ENCODE data around the gene SPTBN4.
A peak's percentile ranks its signal among the peaks of the same experiment; 100 is the strongest.
"Not testable (repeated sequence)": the region's sequence is repeated elsewhere in the genome, so short reads cannot be mapped to it uniquely, and the experiment has no call there.

Gene SPTBN4

GRCh38 chr19:40466985-40467734 is at the start of gene SPTBN4:
TSS of gene SPTBN4 (plus strand) at chr19:40467001. CDS start at chr19:40472622, 5,621 bp downstream.
- no peak for DNase-seq

DNA sequence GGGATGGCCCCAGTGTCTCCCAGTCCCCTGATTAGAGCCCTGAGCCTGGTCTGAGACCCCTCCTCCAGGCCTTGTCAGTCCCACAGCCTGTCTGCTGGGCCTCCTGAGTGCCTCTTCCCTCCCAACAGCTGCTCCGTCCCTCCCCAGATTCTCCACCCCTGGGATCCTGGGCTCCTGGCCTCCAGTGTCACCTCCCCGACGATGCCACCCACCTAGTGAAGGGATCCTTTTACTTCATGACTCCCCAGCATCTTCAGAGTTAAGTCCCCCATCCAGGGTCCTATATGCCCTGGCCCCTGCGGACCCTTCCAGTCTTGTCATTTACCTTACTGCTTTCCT is 49.2 kb upstream of the SPTBN4 start:
- DNase-seq, result no peak

DNA sequence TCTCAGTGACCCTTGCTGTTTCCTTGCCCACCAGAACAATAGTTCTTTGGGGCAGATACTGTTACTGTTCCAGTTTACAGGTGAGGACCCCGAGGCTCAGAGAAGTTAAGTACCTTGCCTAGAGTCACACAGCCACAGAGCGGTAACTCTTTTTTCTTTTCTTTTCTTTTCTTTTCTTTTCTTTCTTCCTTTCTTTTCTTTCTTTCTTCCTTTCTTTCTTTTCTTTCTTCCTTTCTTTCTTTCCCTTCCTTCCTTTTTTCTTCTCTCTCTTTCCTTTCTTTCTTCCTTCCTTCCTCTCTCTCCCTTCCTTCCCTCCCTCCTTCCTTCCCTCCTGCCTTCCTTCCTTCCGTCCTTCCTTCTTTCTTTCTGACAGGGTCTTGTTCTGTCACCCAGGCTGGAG is 48.8 kb upstream of the SPTBN4 start:
- no peak for DNase-seq

DNA sequence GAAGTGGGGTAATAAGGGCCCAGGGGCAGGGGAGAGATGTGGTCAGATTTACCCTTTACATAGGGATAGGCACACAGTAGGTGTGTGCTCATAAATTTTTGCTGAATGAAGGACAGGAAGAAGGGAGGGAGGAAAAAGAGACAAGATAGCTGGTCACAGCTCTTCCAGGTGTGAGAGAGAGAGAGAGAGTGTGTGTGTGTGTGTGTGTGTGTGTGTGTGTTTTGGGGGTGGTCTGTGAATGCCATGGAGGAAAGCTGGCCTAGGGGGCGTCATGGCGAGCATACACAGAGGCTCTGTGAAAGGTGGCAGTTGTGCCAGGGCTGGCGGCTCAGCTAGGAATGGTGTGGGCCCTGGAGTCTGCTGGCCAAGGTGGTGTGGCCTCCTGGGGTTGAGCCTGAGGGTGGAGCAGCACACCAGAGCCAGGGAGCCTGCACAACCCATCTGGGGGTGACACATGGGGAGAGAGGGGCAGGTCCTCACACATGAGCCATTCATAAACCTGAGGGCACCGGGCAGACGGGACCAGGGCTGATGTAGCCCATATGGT is 47.7 kb upstream of the SPTBN4 start:
- DNase-seq, result no peak

DNA sequence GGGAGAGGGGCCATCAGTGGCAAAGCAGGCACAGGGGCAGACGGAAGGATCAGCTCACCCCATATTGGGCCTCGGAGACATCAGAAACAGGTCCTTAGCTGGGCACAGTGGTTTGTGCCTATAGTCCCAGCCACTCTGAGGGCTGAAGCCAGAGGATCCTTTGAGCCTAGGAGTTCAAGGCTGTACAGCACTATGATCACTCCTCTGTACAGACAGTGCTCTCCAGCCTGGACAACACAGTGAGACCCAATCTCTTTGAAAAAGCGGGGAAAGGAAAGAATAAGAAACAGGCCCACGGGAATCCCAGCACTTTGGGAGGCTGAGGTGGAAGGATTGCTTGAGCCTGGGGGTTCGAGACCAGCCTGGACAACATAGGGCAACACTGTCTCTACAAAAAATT is 47.0 kb upstream of the SPTBN4 start:
- DNase-seq, result no peak

DNA sequence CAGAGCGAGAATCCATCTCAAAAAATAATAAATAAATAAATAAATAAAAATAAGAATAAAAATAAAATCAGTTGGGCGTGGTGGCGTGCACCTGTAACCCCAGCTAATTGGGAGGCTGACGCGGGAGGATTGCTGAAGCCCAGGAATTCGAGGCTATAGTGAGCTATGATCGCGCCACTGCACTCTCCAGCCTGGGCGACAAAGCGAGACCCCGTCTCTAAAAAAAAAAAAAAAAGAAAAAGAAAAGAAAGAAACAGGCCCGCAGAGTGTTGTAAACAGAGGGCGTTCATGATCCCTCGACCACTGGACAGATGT is 46.4 kb upstream of the SPTBN4 start:
- DNase-seq, result no peak

GRCh38 chr19:40420766-40421765 is 45.7 kb upstream of the SPTBN4 start:
- DNase-seq, result peak; percentile 56

GRCh38 chr19:40421993-40422747 is 44.6 kb upstream of the SPTBN4 start:
- no peak for DNase-seq

DNA sequence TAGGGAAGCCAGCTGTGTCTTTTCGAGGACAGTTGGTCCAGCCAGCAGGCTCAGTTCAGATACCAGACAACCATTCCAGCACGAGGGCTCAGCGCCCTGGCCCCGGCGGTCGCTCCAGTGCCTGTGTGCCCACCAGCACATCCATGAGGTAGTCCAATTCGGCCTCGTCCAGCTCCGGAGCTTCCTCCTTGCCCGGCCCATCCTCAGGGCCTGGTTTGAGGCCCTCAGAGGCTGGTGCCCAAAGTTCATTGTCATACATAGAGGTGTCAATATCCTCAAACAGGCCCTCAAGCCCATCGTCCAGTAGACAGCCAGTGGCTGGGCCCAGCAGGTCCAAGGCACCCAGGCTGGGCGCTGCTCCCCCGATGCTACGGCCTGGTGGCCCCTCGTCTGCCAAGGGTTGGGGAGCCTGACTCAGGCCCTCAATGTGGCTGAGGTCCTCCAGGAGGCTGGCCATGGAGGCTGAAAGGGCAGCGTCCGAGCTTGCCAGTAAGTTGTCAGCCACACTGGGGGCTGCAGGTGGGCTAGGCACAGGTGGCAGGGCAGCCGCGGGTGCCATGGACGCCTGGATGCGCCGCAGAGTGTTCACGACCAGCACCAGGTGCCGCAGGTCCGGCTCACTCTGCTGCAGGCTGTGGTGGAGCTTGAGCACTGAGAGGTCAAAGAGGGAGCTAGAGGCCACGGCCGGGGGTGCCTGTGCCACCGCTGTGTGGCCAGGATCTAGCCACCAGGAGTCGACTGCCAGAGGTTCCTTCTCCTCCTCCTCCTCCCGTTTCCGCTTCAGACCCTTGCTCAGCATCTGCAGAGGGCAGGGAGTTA is 43.8 kb upstream of the SPTBN4 start:
- no peak for DNase-seq

GRCh38 chr19:40423938-40424337 is 42.9 kb upstream of the SPTBN4 start:
- no peak for DNase-seq

GRCh38 chr19:40424637-40425449 is 42.0 kb upstream of the SPTBN4 start:
- DNase-seq, result no peak

DNA sequence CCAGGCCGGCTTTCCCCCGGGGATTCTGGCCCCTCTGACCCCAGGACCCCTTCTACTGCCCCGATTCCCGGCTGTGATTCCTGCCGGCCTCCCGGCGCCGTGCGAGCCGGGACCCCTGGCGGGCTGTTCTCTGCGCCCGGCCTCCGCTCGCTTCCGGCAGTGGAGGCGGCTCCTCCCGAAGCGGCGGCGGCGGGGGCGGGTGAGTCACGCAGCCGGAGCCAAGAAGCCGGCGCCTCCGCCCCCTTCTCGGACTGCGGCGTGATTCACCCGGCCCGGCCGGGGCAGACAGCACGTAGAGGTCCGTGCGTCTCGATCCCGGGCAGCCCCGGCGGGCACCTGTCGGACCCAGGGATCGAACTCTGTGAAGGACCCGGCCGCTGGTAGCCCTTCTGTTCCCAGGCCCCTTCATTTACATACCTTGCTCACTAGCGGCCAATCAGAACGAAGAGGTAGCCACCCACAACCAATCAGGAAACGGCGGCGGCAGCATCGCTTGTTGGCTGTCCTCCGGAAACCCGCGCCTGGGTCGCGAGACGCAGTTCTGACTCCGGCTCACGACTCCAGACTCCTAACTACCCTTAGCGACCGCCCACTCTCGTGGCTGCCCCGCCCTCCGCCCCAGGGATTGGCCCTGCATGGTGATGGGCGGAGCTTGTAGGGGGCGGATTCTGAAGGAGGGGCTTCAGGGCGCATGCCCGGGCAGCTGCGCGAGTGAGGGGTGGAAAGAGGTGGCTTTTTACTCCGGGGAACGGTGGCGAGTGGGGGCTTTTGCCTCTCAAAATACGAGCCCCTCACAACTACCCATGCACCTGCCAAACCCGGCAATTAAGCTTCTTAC is 41.1 kb upstream of the SPTBN4 start, which contains the start of gene SERTAD1:
Gene SERTAD1, minus strand, starts transcription at position 543 of the 838 bp plus-strand sequence. CDS start 2,446 bp downstream, outside the sequence.
- DNase-seq, result peak; percentile 99

DNA sequence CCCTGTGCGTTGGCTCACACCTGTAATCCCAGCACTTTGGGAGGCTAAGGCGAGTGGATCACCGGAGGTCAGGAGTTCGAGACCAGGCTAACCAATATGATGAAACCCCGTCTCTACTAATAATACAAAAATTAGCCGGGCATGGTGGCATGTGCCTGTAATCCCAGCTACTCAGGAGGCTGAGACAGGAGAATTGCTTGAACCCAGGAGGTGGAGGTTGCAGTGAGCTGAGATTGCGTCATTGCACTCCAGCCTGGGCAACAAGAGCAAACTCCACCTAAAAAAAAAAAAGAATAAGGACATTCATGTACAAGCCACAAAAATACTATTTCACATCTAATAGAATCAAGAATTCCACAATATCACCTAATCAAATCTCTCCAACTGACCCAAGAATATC is 38.6 kb upstream of the SPTBN4 start:
- not testable (repeated sequence) for DNase-seq

GRCh38 chr19:40430242-40430641 is 36.6 kb upstream of the SPTBN4 start:
- DNase-seq, result not testable (repeated sequence)

GRCh38 chr19:40431698-40432097 is 35.1 kb upstream of the SPTBN4 start:
- no peak for DNase-seq

DNA sequence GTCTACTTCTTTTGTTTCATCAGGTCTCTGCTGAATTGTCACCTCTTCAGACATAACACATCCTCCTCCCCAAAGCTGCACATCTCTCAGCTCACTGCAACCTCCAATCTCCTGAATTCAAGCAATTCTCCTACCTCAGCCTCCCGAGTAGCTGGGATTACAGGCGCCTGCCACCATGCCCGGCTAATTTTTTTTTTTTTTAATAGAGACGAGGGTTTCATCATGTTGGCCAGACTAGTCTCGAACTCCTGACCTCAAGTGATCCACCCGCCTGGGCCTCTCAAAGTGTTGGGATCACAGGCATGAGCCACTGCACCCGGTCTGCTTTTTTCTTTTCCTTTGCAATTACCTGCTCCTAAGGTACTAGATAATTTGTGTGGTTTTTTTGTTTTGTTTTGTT is 34.0 kb upstream of the SPTBN4 start:
- not testable (repeated sequence) for DNase-seq

GRCh38 chr19:40433391-40434216 is 33.2 kb upstream of the SPTBN4 start:
- peak; percentile 75 for DNase-seq

DNA sequence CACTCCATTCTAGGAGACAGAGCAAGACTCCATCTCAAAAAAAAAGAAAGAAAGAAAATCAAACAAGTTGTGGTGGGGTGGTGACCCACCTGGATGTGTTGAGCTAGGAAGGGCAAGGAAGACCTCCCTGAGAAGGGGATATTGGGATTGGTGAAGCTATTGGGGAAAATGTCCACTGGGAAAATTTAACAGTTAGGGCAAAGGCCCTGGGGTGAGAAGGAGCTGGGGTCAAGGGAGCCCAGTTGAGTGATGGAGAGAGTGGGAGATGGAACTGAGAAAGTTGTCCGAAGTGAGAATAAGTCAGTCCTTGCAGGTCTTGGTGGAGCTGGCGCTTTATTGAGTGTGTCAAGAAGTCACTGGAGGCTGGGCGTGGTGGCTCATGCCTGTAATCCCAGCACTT is 28.5 kb upstream of the SPTBN4 start:
- no peak for DNase-seq

DNA sequence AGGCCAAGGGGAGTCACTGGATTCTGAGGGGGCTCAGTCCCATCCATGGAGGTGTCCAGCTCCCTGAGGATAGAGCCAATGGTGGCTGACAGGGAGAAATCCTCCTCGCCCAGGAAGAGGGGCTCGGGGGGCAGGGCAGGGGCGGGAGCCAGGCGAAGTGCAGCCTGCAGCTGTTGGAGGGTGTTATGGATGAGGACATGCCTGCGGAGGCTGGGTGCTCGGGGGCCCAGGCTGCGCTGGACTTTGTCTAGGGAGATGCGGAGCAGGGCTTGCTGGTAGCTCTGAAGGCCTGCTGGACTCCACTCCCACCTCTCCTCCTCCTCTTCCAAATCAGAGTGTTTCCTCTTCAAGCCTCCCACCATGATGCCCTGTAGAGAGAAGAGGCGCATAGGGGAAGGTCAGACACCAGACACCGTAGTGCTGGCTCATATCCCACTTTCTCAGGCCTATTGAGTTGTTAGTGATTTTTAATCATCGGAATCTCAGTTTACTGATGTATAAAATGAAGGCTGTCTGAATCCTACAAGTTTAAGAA is 25.0 kb upstream of the SPTBN4 start:
- no peak for DNase-seq
